ENCODE data around the gene NOSTRIN.

Gene NOSTRIN

GRCh38 chr2:168819829-168820489, 17.5 kb downstream of the NOSTRIN start:
- no peaks in the 10 kb centered on the region for H3K27me3 ChIP-seq (ENCODE audit: control insufficient read depth in 1 of 2, insufficient read depth in 2 of 2, low read length in 2 of 2)
- H3K27ac ChIP-seq (ENCODE audit: low read length) = no peak overlapping the region

GRCh38 chr2:168821577-168821976, 19.1 kb downstream of the NOSTRIN start:
- no peak overlapping the region for H3K9ac ChIP-seq (ENCODE audit: low read length in 2 of 2)
- H3K4me3 ChIP-seq (ENCODE audit: low read length in 2 of 2) = no peak overlapping the region
- no peaks in the 10 kb centered on the region for H3K36me3 ChIP-seq (ENCODE audit: control insufficient read depth in 2 of 2, insufficient read depth in 2 of 2, low read length in 2 of 2)
- no peak overlapping the region for H3K27ac ChIP-seq (ENCODE audit: low read length)
- H3K27me3 ChIP-seq (ENCODE audit: control insufficient read depth in 1 of 2, insufficient read depth in 2 of 2, low read length in 2 of 2) = no peaks in the 10 kb centered on the region
- no peaks in the 10 kb centered on the region for H3K4me1 ChIP-seq (ENCODE audit: control insufficient read depth, insufficient read depth, low read length)
- H3K9me3 ChIP-seq (ENCODE audit: control insufficient read depth in 2 of 2, low read length in 2 of 2) = no peaks in the 10 kb centered on the region

More at GRCh38 chr2:168819829-168820489, 17.5 kb downstream of the NOSTRIN start:
- Histone ChIP-seq H3K9ac (ENCODE audit: low read length in 2 of 2) (no peak overlapping the region), H3K4me3 (ENCODE audit: low read length in 2 of 2) (no peak overlapping the region), H3K36me3 (ENCODE audit: control insufficient read depth in 2 of 2, insufficient read depth in 2 of 2, low read length in 2 of 2) (no peaks in the 10 kb centered on the region), H3K4me1 (ENCODE audit: control insufficient read depth, insufficient read depth, low read length) (no peaks in the 10 kb centered on the region), H3K9me3 (ENCODE audit: control insufficient read depth in 2 of 2, low read length in 2 of 2) (no peaks in the 10 kb centered on the region)

GRCh38 chr2:168821992-168822391, 19.6 kb downstream of the NOSTRIN start:
- Histone ChIP-seq H3K36me3 (ENCODE audit: control insufficient read depth in 2 of 2, insufficient read depth in 2 of 2, low read length in 2 of 2) (no peaks in the 10 kb centered on the region), H3K27me3 (ENCODE audit: control insufficient read depth in 1 of 2, insufficient read depth in 2 of 2, low read length in 2 of 2) (no peaks in the 10 kb centered on the region), H3K9me3 (ENCODE audit: control insufficient read depth in 2 of 2, low read length in 2 of 2) (no peaks in the 10 kb centered on the region), H3K4me3 (ENCODE audit: low read length in 2 of 2) (no peak overlapping the region), H3K9ac (ENCODE audit: low read length in 2 of 2) (no peak overlapping the region), H3K27ac (ENCODE audit: low read length) (no peak overlapping the region), H3K4me1 (ENCODE audit: control insufficient read depth, insufficient read depth, low read length) (no peaks in the 10 kb centered on the region)

GRCh38 chr2:168825126-168825525, 22.7 kb downstream of the NOSTRIN start:
- no peak overlapping the region for H3K27ac ChIP-seq (ENCODE audit: low read length)
- no peaks in the 10 kb centered on the region for H3K36me3 ChIP-seq (ENCODE audit: control insufficient read depth in 2 of 2, insufficient read depth in 2 of 2, low read length in 2 of 2)
- H3K4me3 ChIP-seq (ENCODE audit: low read length in 2 of 2) = no peak overlapping the region
- no peaks in the 10 kb centered on the region for H3K27me3 ChIP-seq (ENCODE audit: control insufficient read depth in 1 of 2, insufficient read depth in 2 of 2, low read length in 2 of 2)
- no peak overlapping the region for H3K9ac ChIP-seq (ENCODE audit: low read length in 2 of 2)
- H3K9me3 ChIP-seq (ENCODE audit: control insufficient read depth in 2 of 2, low read length in 2 of 2) = no peaks in the 10 kb centered on the region
- no peaks in the 10 kb centered on the region for H3K4me1 ChIP-seq (ENCODE audit: control insufficient read depth, insufficient read depth, low read length)

GRCh38 chr2:168830958-168831357, 28.5 kb downstream of the NOSTRIN start:
- Histone ChIP-seq H3K9ac (ENCODE audit: low read length in 2 of 2) (no peak overlapping the region), H3K4me3 (ENCODE audit: low read length in 2 of 2) (no peak overlapping the region), H3K4me1 (ENCODE audit: control insufficient read depth, insufficient read depth, low read length) (no peaks in the 10 kb centered on the region), H3K9me3 (ENCODE audit: control insufficient read depth in 2 of 2, low read length in 2 of 2) (no peaks in the 10 kb centered on the region), H3K36me3 (ENCODE audit: control insufficient read depth in 2 of 2, insufficient read depth in 2 of 2, low read length in 2 of 2) (no peaks in the 10 kb centered on the region), H3K27ac (ENCODE audit: low read length) (no peak overlapping the region), H3K27me3 (ENCODE audit: control insufficient read depth in 1 of 2, insufficient read depth in 2 of 2, low read length in 2 of 2) (no peaks in the 10 kb centered on the region)

- no peak overlapping the region for H3K4me3 ChIP-seq (ENCODE audit: low read length in 2 of 2)
- no peak overlapping the region for H3K9ac ChIP-seq (ENCODE audit: low read length in 2 of 2)
- no peak overlapping the region for H3K27ac ChIP-seq (ENCODE audit: low read length)
- no peaks in the 10 kb centered on the region for H3K36me3 ChIP-seq (ENCODE audit: control insufficient read depth in 2 of 2, insufficient read depth in 2 of 2, low read length in 2 of 2)
- H3K27me3 ChIP-seq (ENCODE audit: control insufficient read depth in 1 of 2, insufficient read depth in 2 of 2, low read length in 2 of 2) = no peaks in the 10 kb centered on the region
- no peaks in the 10 kb centered on the region for H3K9me3 ChIP-seq (ENCODE audit: control insufficient read depth in 2 of 2, low read length in 2 of 2)
- H3K4me1 ChIP-seq (ENCODE audit: control insufficient read depth, insufficient read depth, low read length) = no peaks in the 10 kb centered on the region
Measured at GRCh38 chr2:168831662-168832061, 29.2 kb downstream of the NOSTRIN start.

- Histone ChIP-seq H3K27ac (ENCODE audit: low read length) (no peak overlapping the region), H3K4me3 (ENCODE audit: low read length in 2 of 2) (no peak overlapping the region), H3K27me3 (ENCODE audit: control insufficient read depth in 1 of 2, insufficient read depth in 2 of 2, low read length in 2 of 2) (no peaks in the 10 kb centered on the region), H3K4me1 (ENCODE audit: control insufficient read depth, insufficient read depth, low read length) (no peaks in the 10 kb centered on the region), H3K9me3 (ENCODE audit: control insufficient read depth in 2 of 2, low read length in 2 of 2) (no peaks in the 10 kb centered on the region), H3K9ac (ENCODE audit: low read length in 2 of 2) (no peak overlapping the region), H3K36me3 (ENCODE audit: control insufficient read depth in 2 of 2, insufficient read depth in 2 of 2, low read length in 2 of 2) (no peaks in the 10 kb centered on the region)
Measured at GRCh38 chr2:168835969-168836368, 33.5 kb downstream of the NOSTRIN start.

GRCh38 chr2:168841445-168841844, 39.0 kb downstream of the NOSTRIN start:
- H3K4me3 ChIP-seq (ENCODE audit: low read length in 2 of 2) = no peak overlapping the region
- H3K9me3 ChIP-seq (ENCODE audit: control insufficient read depth in 2 of 2, low read length in 2 of 2) = no peaks in the 10 kb centered on the region
- no peaks in the 10 kb centered on the region for H3K36me3 ChIP-seq (ENCODE audit: control insufficient read depth in 2 of 2, insufficient read depth in 2 of 2, low read length in 2 of 2)
- H3K27ac ChIP-seq (ENCODE audit: low read length) = no peak overlapping the region
- no peak overlapping the region for H3K9ac ChIP-seq (ENCODE audit: low read length in 2 of 2)
- no peaks in the 10 kb centered on the region for H3K4me1 ChIP-seq (ENCODE audit: control insufficient read depth, insufficient read depth, low read length)
- H3K27me3 ChIP-seq (ENCODE audit: control insufficient read depth in 1 of 2, insufficient read depth in 2 of 2, low read length in 2 of 2) = no peaks in the 10 kb centered on the region

GRCh38 chr2:168843253-168843652, 40.8 kb downstream of the NOSTRIN start:
- Histone ChIP-seq H3K4me3 (ENCODE audit: low read length in 2 of 2) (no peak overlapping the region), H3K4me1 (ENCODE audit: control insufficient read depth, insufficient read depth, low read length) (no peaks in the 10 kb centered on the region), H3K9me3 (ENCODE audit: control insufficient read depth in 2 of 2, low read length in 2 of 2) (no peaks in the 10 kb centered on the region), H3K27ac (ENCODE audit: low read length) (no peak overlapping the region), H3K9ac (ENCODE audit: low read length in 2 of 2) (no peak overlapping the region), H3K27me3 (ENCODE audit: control insufficient read depth in 1 of 2, insufficient read depth in 2 of 2, low read length in 2 of 2) (no peaks in the 10 kb centered on the region), H3K36me3 (ENCODE audit: control insufficient read depth in 2 of 2, insufficient read depth in 2 of 2, low read length in 2 of 2) (no peaks in the 10 kb centered on the region)

GRCh38 chr2:168848225-168848624, 45.8 kb downstream of the NOSTRIN start:
- Histone ChIP-seq H3K9ac (ENCODE audit: low read length in 2 of 2) (no peak overlapping the region), H3K4me1 (ENCODE audit: control insufficient read depth, insufficient read depth, low read length) (no peaks in the 10 kb centered on the region), H3K9me3 (ENCODE audit: control insufficient read depth in 2 of 2, low read length in 2 of 2) (no peaks in the 10 kb centered on the region), H3K27me3 (ENCODE audit: control insufficient read depth in 1 of 2, insufficient read depth in 2 of 2, low read length in 2 of 2) (no peaks in the 10 kb centered on the region), H3K36me3 (ENCODE audit: control insufficient read depth in 2 of 2, insufficient read depth in 2 of 2, low read length in 2 of 2) (no peaks in the 10 kb centered on the region), H3K27ac (ENCODE audit: low read length) (no peak overlapping the region), H3K4me3 (ENCODE audit: low read length in 2 of 2) (no peak overlapping the region)

- Histone ChIP-seq H3K27me3 (ENCODE audit: control insufficient read depth in 1 of 2, insufficient read depth in 2 of 2, low read length in 2 of 2) (no peaks in the 10 kb centered on the region), H3K36me3 (ENCODE audit: control insufficient read depth in 2 of 2, insufficient read depth in 2 of 2, low read length in 2 of 2) (no peaks in the 10 kb centered on the region), H3K9ac (ENCODE audit: low read length in 2 of 2) (no peak overlapping the region), H3K4me1 (ENCODE audit: control insufficient read depth, insufficient read depth, low read length) (no peaks in the 10 kb centered on the region), H3K4me3 (ENCODE audit: low read length in 2 of 2) (no peak overlapping the region), H3K27ac (ENCODE audit: low read length) (no peak overlapping the region), H3K9me3 (ENCODE audit: control insufficient read depth in 2 of 2, low read length in 2 of 2) (no peaks in the 10 kb centered on the region)
Measured at GRCh38 chr2:168849610-168850009, 47.2 kb downstream of the NOSTRIN start.
